HepG2 (cell line): ENCODE measurements around the gene HES3. TPM values are rescaled to one million over a fixed set of nuclear protein-coding genes. Genes with fewer than 3 reads are reported as not detected.
A peak's percentile ranks its signal among the peaks of the same experiment; 100 is the strongest.

Source experiments
- DRAP1 ChIP-seq: IDR thresholded peaks from 2 replicates; pipeline ENCODE4 v1.6.1; 2016; ENCODE audit warnings: missing genetic modification reagents, missing compliant biosample characterization
- EEA1 ChIP-seq: sonication (generic); formaldehyde crosslinking; IDR thresholded peaks from 2 replicates; pipeline ENCODE4 v1.5.1; 2020; ENCODE audit warnings: mild to moderate bottlenecking, missing genetic modification reagents, borderline replicate concordance
- HDAC2 ChIP-seq: sonication (generic); formaldehyde crosslinking; IDR thresholded peaks from 2 replicates; pipeline ENCODE4 v1.4.0; 2020; ENCODE audit warnings: missing genetic modification reagents
- HOXA9 ChIP-seq: sonication (generic); formaldehyde crosslinking; IDR thresholded peaks from 2 replicates; pipeline ENCODE4 v1.8.1; 2022; ENCODE audit warnings: missing genetic modification reagents, mild to moderate bottlenecking, moderate library complexity, borderline replicate concordance
- KAT7 ChIP-seq: IDR thresholded peaks from 2 replicates; pipeline ENCODE4 v1.6.1; 2018; ENCODE audit warnings: borderline replicate concordance, missing compliant biosample characterization
- KDM1A ChIP-seq: IDR thresholded peaks from 2 replicates; pipeline ENCODE4 v1.6.1; 2016; ENCODE audit warnings: missing compliant biosample characterization
- KDM6A ChIP-seq: IDR thresholded peaks from 2 replicates; pipeline ENCODE4 v1.6.1; 2016; ENCODE audit warnings: low read depth
- NCOA5 ChIP-seq: sonication (generic); formaldehyde crosslinking; IDR thresholded peaks from 2 replicates; pipeline ENCODE4 v1.4.0; 2020; ENCODE audit warnings: missing genetic modification reagents
- NFIB ChIP-seq: sonication (generic); formaldehyde crosslinking; IDR thresholded peaks from 2 replicates; pipeline ENCODE4 v1.9.0; 2021; ENCODE audit warnings: missing genetic modification reagents, mild to moderate bottlenecking, borderline replicate concordance
- NR2C2 ChIP-seq: sonication (generic); formaldehyde crosslinking; IDR thresholded peaks from 2 replicates; pipeline ENCODE4 v1.4.0; 2020; ENCODE audit warnings: missing genetic modification reagents, mild to moderate bottlenecking, moderate library complexity, borderline replicate concordance
- PCBP2 ChIP-seq: fragments of 200-400 bp; formaldehyde crosslinking; optimal IDR thresholded peaks from 2 replicates; pipeline ENCODE3; 2018; ENCODE audit warnings: low read length, low read depth; ENCODE audit not compliant: poor library complexity, severe bottlenecking
- RARA ChIP-seq: IDR thresholded peaks from 2 replicates; pipeline ENCODE4 v1.6.1; 2016; ENCODE audit warnings: missing genetic modification reagents, missing compliant biosample characterization
- RXRB ChIP-seq: IDR thresholded peaks from 2 replicates; pipeline ENCODE4 v1.6.1; 2016; ENCODE audit warnings: borderline replicate concordance, missing genetic modification reagents, missing compliant biosample characterization
- ZBTB44 ChIP-seq: sonication (generic); formaldehyde crosslinking; IDR thresholded peaks from 2 replicates; pipeline ENCODE4 v1.4.0; 2020; ENCODE audit warnings: missing genetic modification reagents
- ZNF230 ChIP-seq: sonication (generic); formaldehyde crosslinking; IDR thresholded peaks from 2 replicates; pipeline ENCODE4 v1.4.0; 2020; ENCODE audit warnings: mild to moderate bottlenecking, missing genetic modification reagents
- ZNF264 ChIP-seq: sonication (generic); formaldehyde crosslinking; IDR thresholded peaks from 2 replicates; pipeline ENCODE4 v1.4.0; 2020; ENCODE audit warnings: missing genetic modification reagents
- ZNF275 ChIP-seq: sonication (generic); formaldehyde crosslinking; IDR thresholded peaks from 2 replicates; pipeline ENCODE4 v1.8.0; 2022; ENCODE audit warnings: missing genetic modification reagents, mild to moderate bottlenecking, inconsistent platforms, borderline replicate concordance
- ZNF30 ChIP-seq: sonication (generic); formaldehyde crosslinking; IDR thresholded peaks from 2 replicates; pipeline ENCODE4 v1.5.0; 2020; ENCODE audit warnings: mild to moderate bottlenecking, missing genetic modification reagents
- ZNF335 ChIP-seq: sonication (generic); formaldehyde crosslinking; IDR thresholded peaks from 2 replicates; pipeline ENCODE4 v1.4.0; 2020; ENCODE audit warnings: missing genetic modification reagents
- ZNF44 ChIP-seq: sonication (generic); formaldehyde crosslinking; IDR thresholded peaks from 2 replicates; pipeline ENCODE4 v1.5.1; 2020; ENCODE audit warnings: mild to moderate bottlenecking, missing genetic modification reagents
- ZNF557 ChIP-seq: sonication (generic); formaldehyde crosslinking; IDR thresholded peaks from 2 replicates; pipeline ENCODE4 v1.4.0; 2020; ENCODE audit warnings: missing genetic modification reagents
- ZNF572 ChIP-seq: sonication (generic); formaldehyde crosslinking; IDR thresholded peaks from 2 replicates; pipeline ENCODE4 v1.5.1; 2020; ENCODE audit warnings: mild to moderate bottlenecking, missing genetic modification reagents
- ZNF670 ChIP-seq: sonication (generic); formaldehyde crosslinking; IDR thresholded peaks from 2 replicates; pipeline ENCODE4 v1.8.0; 2022; ENCODE audit warnings: mild to moderate bottlenecking, missing genetic modification reagents, borderline replicate concordance
- ZNF772 ChIP-seq: sonication (generic); formaldehyde crosslinking; IDR thresholded peaks from 2 replicates; pipeline ENCODE4 v1.5.0; 2020; ENCODE audit warnings: mild to moderate bottlenecking, missing genetic modification reagents
- ZNF839 ChIP-seq: sonication (generic); formaldehyde crosslinking; IDR thresholded peaks from 2 replicates; pipeline ENCODE4 v1.4.0; 2020; ENCODE audit warnings: missing genetic modification reagents, mild to moderate bottlenecking, borderline replicate concordance
- ZSCAN25 ChIP-seq: sonication (generic); formaldehyde crosslinking; IDR thresholded peaks from 2 replicates; pipeline ENCODE4 v1.8.0; 2022; ENCODE audit warnings: mild to moderate bottlenecking, missing genetic modification reagents
- polyA plus RNA-seq, 8 experiments: library from polyadenylated mRNA; depleted of rRNA in 3 of 8; stranded (reverse) in 7 of 8; unstranded in 1 of 8; fragments of >200 nt; fragmentation: Illumina TruSeq in 4 of 8; extraction: Trizol in 4 of 8; gene quantifications; 2 replicates each; pipeline versions ENCODE4 v1.2.1 to v1.2.3, GENCODE V29; 2011 to 2016; ENCODE audit warnings: low read depth in 4 of 8, missing spikeins in 1 of 8, mixed read lengths in 1 of 8; ENCODE audit not compliant: insufficient read depth in 1 of 8
- total RNA-seq, 5 experiments: library from RNA; depleted of rRNA; stranded (reverse); fragments of >200 nt; fragmentation: Illumina TruSeq; extraction: Trizol; gene quantifications; 2 replicates each; pipeline ENCODE4 v1.2.3, GENCODE V29; 2016; ENCODE audit warnings: low read depth in 1 of 5
- TF ChIP-seq, protein P1 (sequence below): sonication (generic); formaldehyde crosslinking; IDR thresholded peaks from 2 replicates; pipeline ENCODE4 v1.4.0; 2020; ENCODE audit warnings: mild to moderate bottlenecking, missing genetic modification reagents

HES3 gene
- total and polyA plus RNA-seq, 2 of the 13 experiments (the other 11 are each of a cell fraction or from before 2014, with no cell fraction given), result not detected

DNA sequence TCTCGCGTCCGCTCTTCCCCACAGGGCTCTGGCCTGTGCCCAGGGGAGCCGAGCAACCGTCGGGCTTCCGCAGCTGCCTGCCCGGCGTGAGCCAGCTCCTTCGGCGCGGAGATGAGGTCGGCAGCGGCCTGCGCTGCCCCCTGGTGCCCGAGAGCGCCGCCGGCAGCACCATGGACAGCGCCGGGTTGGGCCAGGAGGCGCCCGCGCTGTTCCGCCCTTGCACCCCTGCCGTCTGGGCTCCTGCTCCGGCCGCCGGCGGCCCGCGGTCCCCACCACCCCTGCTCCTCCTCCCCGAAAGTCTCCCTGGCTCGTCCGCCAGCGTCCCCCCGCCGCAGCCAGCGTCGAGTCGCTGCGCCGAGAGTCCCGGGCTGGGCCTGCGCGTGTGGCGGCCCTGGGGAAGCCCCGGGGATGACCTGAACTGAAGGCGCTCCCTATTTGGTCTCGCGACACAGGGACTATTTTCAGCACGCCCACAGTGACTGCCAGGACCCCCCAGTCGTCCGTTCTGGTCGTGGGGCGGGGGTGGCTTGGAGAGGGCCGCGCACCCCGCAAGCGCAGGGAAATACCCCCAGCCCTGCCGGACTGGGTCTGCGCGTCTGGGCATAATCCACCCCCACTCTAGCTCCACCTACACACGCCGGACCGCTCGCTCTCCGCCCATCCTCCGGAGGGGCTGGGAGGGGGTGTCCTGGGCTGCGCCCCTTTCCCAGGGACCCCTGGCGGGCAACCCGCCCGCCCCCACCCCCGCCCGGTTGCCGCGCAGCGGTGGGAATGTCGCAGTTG lies 1.3 kb downstream of the HES3 start (continued):
- TF ChIP-seq ZBTB44 (CRISPR knock-in tag), result peak; percentile 99
- peak; percentile 100 for TF ChIP-seq EEA1 (CRISPR knock-in tag)
- TF ChIP-seq DRAP1 (CRISPR knock-in tag), result peak; percentile 69
- TF ChIP-seq RXRB (CRISPR knock-in tag), result peak; percentile 87
- peak; percentile 97; the same call in 1 of the 2 replicates for TF ChIP-seq ZNF44 (CRISPR knock-in tag)
- peak; percentile 99 for TF ChIP-seq HOXA9 (CRISPR knock-in tag)
- peak; percentile 88 for TF ChIP-seq HDAC2 (CRISPR knock-in tag)
- 0 out of 2 replicates have a peak, but pooled peaks have one; percentile 71 for TF ChIP-seq NFIB (CRISPR knock-in tag)
- TF ChIP-seq ZNF572 (CRISPR knock-in tag), result no peak
- peak; percentile 99 for TF ChIP-seq ZNF230 (CRISPR knock-in tag)
- TF ChIP-seq ZNF839 (CRISPR knock-in tag), result peak; percentile 63; the same call in 1 of the 2 replicates
- TF ChIP-seq KAT7 (CRISPR knock-in tag), result peak; percentile 87; the same call in 1 of the 2 replicates
- no peak for TF ChIP-seq PCBP2
- peak; percentile 54 for TF ChIP-seq NR2C2 (CRISPR knock-in tag)
- peak; percentile 84; the same call in 1 of the 2 replicates for TF ChIP-seq KDM1A (CRISPR knock-in tag)
- no peak for TF ChIP-seq NCOA5 (CRISPR knock-in tag)
- TF ChIP-seq ZNF275 (CRISPR knock-in tag), result peak; percentile 95
- peak; percentile 83 for TF ChIP-seq RARA (CRISPR knock-in tag)
- peak; percentile 99 for TF ChIP-seq ZNF557 (CRISPR knock-in tag)
- TF ChIP-seq, protein P1, sequence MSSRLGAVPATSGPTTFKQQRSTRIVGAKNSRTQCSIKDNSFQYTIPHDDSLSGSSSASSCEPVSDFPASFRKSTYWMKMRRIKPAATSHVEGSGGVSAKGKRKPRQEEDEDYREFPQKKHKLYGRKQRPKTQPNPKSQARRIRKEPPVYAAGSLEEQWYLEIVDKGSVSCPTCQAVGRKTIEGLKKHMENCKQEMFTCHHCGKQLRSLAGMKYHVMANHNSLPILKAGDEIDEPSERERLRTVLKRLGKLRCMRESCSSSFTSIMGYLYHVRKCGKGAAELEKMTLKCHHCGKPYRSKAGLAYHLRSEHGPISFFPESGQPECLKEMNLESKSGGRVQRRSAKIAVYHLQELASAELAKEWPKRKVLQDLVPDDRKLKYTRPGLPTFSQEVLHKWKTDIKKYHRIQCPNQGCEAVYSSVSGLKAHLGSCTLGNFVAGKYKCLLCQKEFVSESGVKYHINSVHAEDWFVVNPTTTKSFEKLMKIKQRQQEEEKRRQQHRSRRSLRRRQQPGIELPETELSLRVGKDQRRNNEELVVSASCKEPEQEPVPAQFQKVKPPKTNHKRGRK, result no peak
- no peak for TF ChIP-seq KDM6A (CRISPR knock-in tag)
- peak; percentile 93 for TF ChIP-seq ZNF335 (CRISPR knock-in tag)
- TF ChIP-seq ZNF772 (CRISPR knock-in tag), result peak; percentile 99
- peak; percentile 97 for TF ChIP-seq ZSCAN25 (CRISPR knock-in tag)
- peak; percentile 96 for TF ChIP-seq ZNF30
- peak; percentile 61; the same call in 1 of the 2 replicates for TF ChIP-seq ZNF670 (CRISPR knock-in tag)
- TF ChIP-seq ZNF264, result peak; percentile 95
